Measurements from ENCODE around the gene SLC38A3. TPM values are rescaled to one million over a fixed set of nuclear protein-coding genes. Genes with fewer than 3 reads are reported as not detected.

The SLC38A3 gene
- total RNA-seq, 1 experiment from 2014 or later = 6.0 TPM

GRCh38 chr3:50224639-50225038 is 19.6 kb downstream of the SLC38A3 start:
- Histone ChIP-seq H3K27ac (ENCODE audit: low read length) (no peak overlapping the region), H3K9me3 (ENCODE audit: control insufficient read depth, insufficient read depth, low read depth, low read length) (no peaks in the 10 kb centered on the region), H3K27me3 (ENCODE audit: control insufficient read depth, insufficient read depth, low read length) (no peaks in the 10 kb centered on the region), H3K36me3 (ENCODE audit: control insufficient read depth, insufficient read depth, low read length) (no peaks in the 10 kb centered on the region), H3K4me1 (ENCODE audit: control insufficient read depth, insufficient read depth, low read length) (no peaks in the 10 kb centered on the region; the same call in 1 of the 2 replicates), H3K4me3 (ENCODE audit: low read depth in 2 of 2, low read length in 2 of 2) (no peak overlapping the region)
- POLR2A ChIA-PET = interaction anchor here (0.6 to 0.7 kb wide), 2 partner anchors 14 to 23 kb away, joined by 4 to 7 read pairs; no protein-coding TSS in a partner anchor
- DNase-seq (ENCODE audit: low read depth, low spot score) (no peak), ATAC-seq (no peak)
- TF ChIP-seq TCF7L2 (IDR thresholded peaks at IDR 0.05; ENCODE audit: low read depth, low read length) = no peak
- no peak for TF ChIP-seq POLR2AphosphoS5 (IDR thresholded peaks at IDR 0.05; ENCODE audit: low read depth, low read length)
- TF ChIP-seq REST (IDR thresholded peaks at IDR 0.05; ENCODE audit: insufficient read depth in 1 of 2, low read depth in 2 of 2, low read length in 1 of 2) = no peak
- TF ChIP-seq SIN3A (IDR thresholded peaks at IDR 0.05; ENCODE audit: borderline replicate concordance, insufficient read depth, low read depth, low read length) = no peak
- no peak for TF ChIP-seq CTCF (IDR thresholded peaks at IDR 0.05)
- in situ Hi-C loops (cut with HindIII; ENCODE audit: low pct_unique_long_range_greater_than_20kb, low sequenced_read_pairs) (no loop called here), intact Hi-C loops (cut with micrococcal nuclease; ENCODE audit: unreplicated experiment) (loop anchor here (1.0 kb wide), 1 partner anchor 29 kb away; no protein-coding TSS in a partner anchor)
- no TSS peak for BruUV-seq (replicated peaks)
- CTCF ChIA-PET = interaction anchor here (0.6 to 3.5 kb wide), 5 partner anchors 25 to 207 kb away, joined by 3 to 39 read pairs (median 7); no protein-coding TSS in a partner anchor

GRCh38 chr3:50226888-50227389 is 21.9 kb downstream of the SLC38A3 start:
- in situ Hi-C loops (cut with HindIII; ENCODE audit: low pct_unique_long_range_greater_than_20kb, low sequenced_read_pairs) (no loop called here), intact Hi-C loops (cut with micrococcal nuclease; ENCODE audit: unreplicated experiment) (loop anchor here (1.0 to 2.0 kb wide), 2 partner anchors 35 to 46 kb away; no protein-coding TSS in a partner anchor)
- no TSS peak for BruUV-seq (replicated peaks)
- TF ChIP-seq CTCF (IDR thresholded peaks at IDR 0.05) (no peak), POLR2AphosphoS5 (IDR thresholded peaks at IDR 0.05; ENCODE audit: low read depth, low read length) (no peak), TCF7L2 (IDR thresholded peaks at IDR 0.05; ENCODE audit: low read depth, low read length) (no peak), REST (IDR thresholded peaks at IDR 0.05; ENCODE audit: insufficient read depth in 1 of 2, low read depth in 2 of 2, low read length in 1 of 2) (no peak), SIN3A (IDR thresholded peaks at IDR 0.05; ENCODE audit: borderline replicate concordance, insufficient read depth, low read depth, low read length) (no peak)
- Histone ChIP-seq H3K27me3 (ENCODE audit: control insufficient read depth, insufficient read depth, low read length) (no peaks in the 10 kb centered on the region), H3K4me3 (ENCODE audit: low read depth in 2 of 2, low read length in 2 of 2) (peak overlapping the region; percentile 69 to 70), H3K4me1 (ENCODE audit: control insufficient read depth, insufficient read depth, low read length) (no peaks in the 10 kb centered on the region; the same call in 1 of the 2 replicates), H3K36me3 (ENCODE audit: control insufficient read depth, insufficient read depth, low read length) (no peaks in the 10 kb centered on the region), H3K9me3 (ENCODE audit: control insufficient read depth, insufficient read depth, low read depth, low read length) (no peaks in the 10 kb centered on the region), H3K27ac (ENCODE audit: low read length) (peak overlapping the region; percentile 39)
- POLR2A ChIA-PET = interaction anchor here (0.6 to 0.7 kb wide), 2 partner anchors 14 to 106 kb away, joined by 3 to 8 read pairs; no protein-coding TSS in a partner anchor
- CTCF ChIA-PET = interaction anchor here (0.6 to 3.5 kb wide), 10 partner anchors 9 to 394 kb away, joined by 3 to 39 read pairs (median 4); partner anchors contain the start of gene TUSC2
- ATAC-seq (peak; percentile 56), DNase-seq (ENCODE audit: low read depth, low spot score) (no peak)

Data from Panc1 (cell line).